Superior temporal gyrus (tissue), 1 donor: Measurements from ENCODE around the gene PLK3.
"Not testable (repeated sequence)": the region's sequence is repeated elsewhere in the genome, so short reads cannot be mapped to it uniquely, and the experiment has no call there.

ENCODE experiments used
- DNase-seq: peaks from one replicate; pipeline ENCODE4 v3.0.0-alpha.2; 2016; ENCODE audit errors: extremely low spot score

PLK3 gene

GRCh38 chr1:44787506-44787905 is 12.7 kb upstream of the PLK3 start:
- DNase-seq: no peak

- no peak for DNase-seq
Measured at GRCh38 chr1:44788120-44788860, 11.9 kb upstream of the PLK3 start, which contains the start of gene BEST4. Gene BEST4, minus strand, starts transcription at chr1:44788170. Its CDS starts 465 bp downstream, at chr1:44787705.

- DNase-seq: no peak
Measured at GRCh38 chr1:44790968-44791801, 9.0 kb upstream of the PLK3 start.

GRCh38 chr1:44792736-44793502 is 7.3 kb upstream of the PLK3 start:
- no peak for DNase-seq

GRCh38 chr1:44797886-44798285 is 2.3 kb upstream of the PLK3 start:
- not testable (repeated sequence) for DNase-seq

- no peak for DNase-seq
Measured at GRCh38 chr1:44798481-44799365, 1.5 kb upstream of the PLK3 start.

GRCh38 chr1:44801491-44802305 is 1.5 kb downstream of the PLK3 start:
- DNase-seq: no peak

- DNase-seq: no peak
Measured at GRCh38 chr1:44802306-44803061, 2.3 kb downstream of the PLK3 start.

GRCh38 chr1:44803062-44803311 is 2.8 kb downstream of the PLK3 start:
- no peak for DNase-seq

- no peak for DNase-seq
Measured at GRCh38 chr1:44803312-44804095, 3.3 kb downstream of the PLK3 start.

- no peak for DNase-seq
Measured at GRCh38 chr1:44805311-44806024, 5.3 kb downstream of the PLK3 start.

- DNase-seq: no peak
Measured at GRCh38 chr1:44806025-44806703, 6.0 kb downstream of the PLK3 start.

- DNase-seq: no peak
Measured at GRCh38 chr1:44806704-44807363, 6.7 kb downstream of the PLK3 start, which contains the start of gene DYNLT4. Gene DYNLT4, minus strand, starts transcription at chr1:44807351. Its CDS starts 683 bp downstream, at chr1:44806668.

- DNase-seq: peak; percentile 45
Measured at GRCh38 chr1:44807364-44808062, 7.3 kb downstream of the PLK3 start.

- peak; percentile 74 for DNase-seq
Measured at GRCh38 chr1:44808063-44808937, 8.1 kb downstream of the PLK3 start, which contains the start of gene BTBD19. Gene BTBD19, plus strand, starts transcription at chr1:44808523. Its CDS starts 298 bp downstream, at chr1:44808821.
